Mesenteric fat pad (tissue), 1 donor: ENCODE data around the gene TEDC2. TPM values are rescaled to one million over a fixed set of nuclear protein-coding genes. Genes with fewer than 3 reads are reported as not detected.
"Not testable (repeated sequence)": the region's sequence is repeated elsewhere in the genome, so short reads cannot be mapped to it uniquely, and the experiment has no call there.

Experiments
- DNase-seq: peaks from one replicate; pipeline ENCODE4 v3.0.0-alpha.2; 2020; ENCODE audit warnings: low spot score
- total RNA-seq: library from RNA; stranded (reverse); fragmentation: NEBNext Ultra II Directional; extraction: Animal tissue kit (Norgen Biotek cat#: 25700); gene quantifications from one replicate; pipeline ENCODE4 v1.2.1, GENCODE V29; 2021
- donor health status: DM: yes; HTN: yes; CAD: no.

TEDC2 gene
- total RNA-seq, 1 donor from 2014 or later: not detected

DNA sequence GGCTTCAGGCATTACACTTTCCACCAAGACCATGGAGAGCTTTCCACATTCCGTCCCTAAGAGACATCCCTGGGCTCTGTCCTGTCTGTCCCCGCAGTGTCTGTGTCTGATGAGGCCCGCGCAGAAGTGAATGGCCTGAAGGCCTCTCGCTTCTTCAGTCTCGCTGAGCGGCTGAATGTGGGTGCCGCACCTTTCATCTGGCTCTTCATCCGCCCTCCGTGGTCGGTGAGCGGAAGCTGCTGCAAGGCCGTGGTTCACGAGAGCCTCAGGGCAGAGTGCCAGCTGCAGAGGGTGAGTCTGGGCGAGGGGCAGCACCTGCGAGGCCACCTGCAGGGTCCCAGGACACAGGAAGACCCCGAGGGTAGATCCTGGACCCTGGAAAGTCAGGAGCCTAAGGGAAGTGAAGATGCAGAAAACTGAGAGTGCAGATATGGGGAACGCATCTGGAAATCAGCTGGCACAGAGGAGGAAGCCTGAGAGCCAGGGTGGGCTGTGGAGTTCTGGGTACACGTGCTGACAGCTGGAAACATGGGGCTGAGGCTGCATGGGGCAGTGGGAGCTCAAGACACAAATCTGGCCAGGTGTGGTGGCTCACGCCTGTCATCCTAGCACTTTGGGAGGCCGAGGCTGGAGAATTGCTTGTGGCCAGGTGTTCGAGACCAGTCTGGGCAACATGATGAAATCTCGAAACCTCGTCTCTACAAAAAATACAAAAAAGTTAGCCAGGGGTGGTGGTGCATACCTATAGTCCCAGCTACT, 22.7 kb upstream of the TEDC2 start:
- DNase-seq: no peak

DNA sequence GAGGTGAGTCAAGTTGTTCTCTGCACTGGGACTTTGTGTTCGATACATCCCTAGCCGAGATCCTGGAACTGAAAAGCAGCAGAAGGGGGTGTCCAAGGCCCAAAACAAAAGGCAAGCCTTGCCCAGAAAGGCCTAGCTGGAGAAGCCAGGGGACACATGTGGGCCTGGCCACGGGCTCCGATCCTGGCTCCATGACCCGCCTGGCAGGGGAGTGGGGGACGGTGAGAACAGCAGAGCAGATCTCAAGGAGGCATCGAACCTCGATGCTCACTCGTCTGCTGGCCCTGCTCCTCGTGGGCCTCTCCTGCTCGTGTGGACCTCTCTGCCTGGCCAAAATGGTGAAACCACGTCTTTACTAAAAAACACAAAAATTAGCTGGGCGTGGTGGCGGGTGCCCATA, 21.8 kb upstream of the TEDC2 start:
- DNase-seq: no peak

DNA sequence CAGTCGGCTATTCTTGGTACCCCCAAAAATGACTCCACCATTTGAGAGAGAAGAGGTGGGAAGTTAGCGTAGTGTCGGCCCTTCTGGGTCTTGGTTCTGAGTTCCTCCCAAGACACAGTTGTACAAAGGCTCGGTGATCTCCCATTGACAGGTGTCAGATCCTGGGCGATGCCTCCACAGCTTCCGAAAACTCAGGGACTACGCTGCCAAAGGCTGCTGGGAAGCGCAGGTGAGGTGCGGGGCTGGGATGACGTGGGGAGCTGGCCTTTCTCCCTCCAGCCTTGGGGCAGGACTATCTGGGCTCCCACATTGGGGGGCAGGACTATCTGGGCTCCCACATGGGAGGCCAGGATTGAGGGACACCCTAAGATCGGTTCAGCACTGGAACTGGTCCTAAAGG, 20.3 kb upstream of the TEDC2 start:
- no peak for DNase-seq

DNA sequence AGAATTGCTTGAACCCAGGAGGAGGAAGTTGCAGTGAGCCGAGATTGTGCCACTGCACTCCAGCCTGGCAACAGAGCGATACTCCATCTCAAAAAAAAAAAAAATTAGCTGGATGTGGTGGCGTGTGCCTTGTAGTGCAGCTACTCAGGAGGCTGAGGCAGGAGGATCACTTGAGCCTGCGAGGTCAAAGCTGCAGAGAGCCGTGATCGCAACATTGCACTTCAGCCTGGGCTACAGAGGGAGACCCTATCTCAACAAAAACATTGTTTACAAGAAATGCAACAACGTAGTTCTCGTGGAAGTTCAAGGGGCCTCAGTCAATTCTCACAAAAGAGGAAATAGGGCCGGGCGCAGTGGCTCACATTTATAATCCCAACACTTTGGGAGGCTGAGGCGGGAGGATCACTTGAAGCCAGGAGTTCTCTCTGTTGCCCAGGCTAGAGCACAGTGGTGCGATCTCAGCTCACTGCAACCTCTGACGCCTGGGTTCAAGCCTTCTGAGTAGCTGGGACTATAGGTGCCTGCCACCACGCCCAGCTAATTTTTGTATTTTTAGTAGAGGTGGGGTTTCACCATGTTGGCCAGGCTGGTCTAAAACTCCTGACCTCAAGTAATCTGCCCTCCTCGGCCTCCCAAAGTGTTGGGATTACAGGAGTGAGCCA, 18.6 kb upstream of the TEDC2 start:
- DNase-seq: not testable (repeated sequence)

DNA sequence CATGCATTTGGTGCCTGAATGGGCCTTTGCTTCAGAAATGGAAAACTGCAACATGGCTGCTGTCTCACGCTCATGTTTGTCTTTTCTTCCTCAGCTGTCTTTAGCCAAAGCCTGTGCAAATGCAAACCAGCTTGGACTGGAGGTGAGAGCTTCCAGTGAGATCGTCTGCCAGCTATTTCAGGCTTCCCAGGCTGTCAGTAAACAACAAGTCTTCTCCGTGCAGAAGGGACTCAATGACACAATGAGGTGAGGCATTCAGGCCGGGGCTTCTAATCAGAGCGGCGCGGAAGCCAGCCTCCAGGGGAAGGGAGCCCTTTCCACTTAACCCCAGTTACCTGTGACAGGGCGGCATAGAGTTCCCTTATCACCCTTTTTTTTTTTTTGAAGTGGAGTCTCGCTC, 16.4 kb upstream of the TEDC2 start:
- no peak for DNase-seq

DNA sequence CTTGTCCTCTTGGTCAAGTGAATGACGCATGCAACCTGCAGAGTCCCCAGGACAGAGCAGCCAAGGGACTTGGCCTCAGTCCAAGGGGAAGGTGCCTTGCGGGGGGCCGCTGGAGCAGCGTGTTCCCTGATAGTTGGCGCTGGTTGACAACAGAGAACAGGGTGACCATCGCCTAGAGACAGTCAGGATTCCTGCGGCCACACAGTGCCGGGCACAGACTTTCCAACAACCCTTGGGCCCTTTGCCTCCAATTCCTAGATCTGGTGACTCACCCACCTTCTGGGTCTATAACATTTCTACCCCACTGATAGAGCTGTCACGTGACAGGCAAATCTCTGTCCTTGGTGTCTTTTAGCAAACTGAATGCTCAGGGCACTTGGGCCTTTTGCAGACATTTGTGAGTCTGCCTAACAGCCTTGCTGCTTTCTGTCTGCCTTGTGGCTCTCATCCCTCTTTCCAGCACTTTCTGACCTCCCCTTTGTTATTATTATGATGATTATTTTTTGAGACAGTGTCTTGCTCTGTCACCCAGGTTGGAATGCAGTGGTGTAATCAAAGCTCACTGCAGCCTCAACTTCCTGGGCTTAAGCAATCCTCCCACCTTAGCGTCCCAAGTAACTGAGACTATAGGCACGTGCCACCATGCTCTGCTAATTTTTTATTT, 11.9 kb upstream of the TEDC2 start:
- DNase-seq: no peak

DNA sequence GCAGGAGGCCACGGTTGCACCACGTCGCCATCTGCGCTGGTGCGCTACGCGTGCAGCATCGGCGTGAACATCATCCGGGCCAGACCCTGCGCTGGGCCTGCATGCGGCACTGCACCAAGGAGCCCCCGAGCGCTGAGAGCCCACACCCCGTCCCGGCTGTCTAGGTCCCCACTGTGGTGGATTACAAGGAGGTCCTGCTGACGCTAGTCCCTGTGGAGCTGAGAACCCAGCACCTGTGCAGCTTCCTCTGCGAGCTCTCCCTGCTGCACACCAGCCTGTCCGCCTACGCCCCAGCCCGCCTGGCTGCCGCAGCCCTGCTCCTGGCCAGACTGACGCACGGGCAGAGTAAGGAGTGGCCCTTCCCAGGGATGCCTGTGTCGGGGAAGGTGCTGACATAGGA, 10.8 kb upstream of the TEDC2 start:
- DNase-seq: no peak

DNA sequence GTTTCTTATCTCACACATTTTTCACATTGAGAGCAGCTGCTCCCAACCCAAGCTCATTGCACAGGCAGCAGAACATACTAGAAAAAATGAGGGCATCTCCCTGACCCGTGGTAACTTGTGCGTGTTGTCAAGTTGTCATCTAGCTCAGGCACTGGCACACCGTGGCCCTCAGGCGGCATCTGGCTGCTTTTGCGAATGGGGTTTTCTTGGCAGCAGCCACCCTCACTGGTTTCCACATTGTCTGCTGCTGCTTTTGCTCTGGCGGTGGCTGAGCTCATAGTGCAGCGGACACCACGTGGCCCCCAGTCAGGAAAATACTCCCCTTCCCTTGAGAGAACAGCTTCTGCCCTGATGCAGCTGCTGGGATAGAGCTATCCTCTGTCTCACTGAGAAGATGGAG, 9.4 kb upstream of the TEDC2 start:
- no peak for DNase-seq

DNA sequence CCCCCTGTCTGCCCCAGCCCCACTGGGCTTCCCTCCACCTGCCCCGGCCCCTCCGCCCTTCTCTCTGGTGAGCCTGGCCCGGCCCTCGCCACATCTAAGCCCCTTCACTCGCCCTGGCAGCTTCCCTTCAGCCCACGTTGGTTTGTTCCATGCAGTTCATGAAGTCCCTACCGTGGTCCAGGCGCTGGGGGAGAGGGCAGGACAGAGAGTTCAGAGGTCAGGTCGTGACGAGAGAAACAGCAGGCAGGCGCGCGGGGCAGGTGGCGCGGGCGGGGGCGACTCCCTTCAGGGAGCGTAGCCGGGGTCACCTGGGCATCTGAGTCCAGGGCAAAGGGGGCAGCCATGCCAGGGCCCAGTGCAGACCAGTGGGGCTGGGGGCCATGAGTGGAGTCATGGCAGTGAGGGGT, 8.9 kb upstream of the TEDC2 start:
- no peak for DNase-seq

DNA sequence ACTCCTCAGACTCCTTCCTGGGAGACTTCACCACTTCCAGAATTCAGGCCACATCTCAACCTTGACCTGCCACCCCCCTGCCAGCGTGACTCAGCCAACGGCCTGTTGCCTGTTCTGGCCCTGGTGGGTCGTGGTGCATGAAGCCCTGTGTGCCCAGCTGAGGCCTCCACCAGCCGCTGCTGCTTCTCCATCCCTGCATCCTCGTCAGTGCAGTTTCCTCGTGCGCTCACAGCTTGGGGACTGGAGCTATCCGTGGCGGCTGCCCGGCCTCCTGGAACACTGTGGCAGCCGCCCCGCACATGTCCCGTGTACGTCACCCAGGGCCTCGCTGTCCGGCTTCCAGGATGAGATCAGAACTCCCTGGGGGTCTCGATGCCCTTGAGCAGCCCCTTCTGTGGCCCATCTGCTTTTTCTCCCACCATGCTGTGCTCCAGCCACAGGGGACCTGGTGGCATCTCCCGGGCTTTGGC, 8.0 kb upstream of the TEDC2 start:
- no peak for DNase-seq

DNA sequence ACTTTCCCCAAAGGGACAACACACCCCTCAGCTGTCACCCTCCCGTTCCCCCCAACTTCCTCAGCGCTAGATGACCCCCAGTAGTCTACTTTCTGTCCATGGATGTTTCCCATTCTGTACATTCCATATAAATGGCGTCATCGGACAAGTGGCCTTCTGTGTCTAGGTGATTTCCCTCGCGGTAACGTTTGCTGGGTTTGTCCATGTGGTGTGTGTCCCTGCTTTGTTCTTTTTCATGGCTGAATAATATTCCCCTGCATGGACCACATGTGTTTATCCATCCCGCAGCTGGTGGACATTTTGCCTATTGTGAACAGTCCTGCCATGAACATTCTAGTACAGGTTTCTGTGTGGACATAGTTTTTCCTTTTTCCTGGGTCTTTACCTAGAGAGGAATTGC, 7.3 kb upstream of the TEDC2 start:
- no peak for DNase-seq

DNA sequence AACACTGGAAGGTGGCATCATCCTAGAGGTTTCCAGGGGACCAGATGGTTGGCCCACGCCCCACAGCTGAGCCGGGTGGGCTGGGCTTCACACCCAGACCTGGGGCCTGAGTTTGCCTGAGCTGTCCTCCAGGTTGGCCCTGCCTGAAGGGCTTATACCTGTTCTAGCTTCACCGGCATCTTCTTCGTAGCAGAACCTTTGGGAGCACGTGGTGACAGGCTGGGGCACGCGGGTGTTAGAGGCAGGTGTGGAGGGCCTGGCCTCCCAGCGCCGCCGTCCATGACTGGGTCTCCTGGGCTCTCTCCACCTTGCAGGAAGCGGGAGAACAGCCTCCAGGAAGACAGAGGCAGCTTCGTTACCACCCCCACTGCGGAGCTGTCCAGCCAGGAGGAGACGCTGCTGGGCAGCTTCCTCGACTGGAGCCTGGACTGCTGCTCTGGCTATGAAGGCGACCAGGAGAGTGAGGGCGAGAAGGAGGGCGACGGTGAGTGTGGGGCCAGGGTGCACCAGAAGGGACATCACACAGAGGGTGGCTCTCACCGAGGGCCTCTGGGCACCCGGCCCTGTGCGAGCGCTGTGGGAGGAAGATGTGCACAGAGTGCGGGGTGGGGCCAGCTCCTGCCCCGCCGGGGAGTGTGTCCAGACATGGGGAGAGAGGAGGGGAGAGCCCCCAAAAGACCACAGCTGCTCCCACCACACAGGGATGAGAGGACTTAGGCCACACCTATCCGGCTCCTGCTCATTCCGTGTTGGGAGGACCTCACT, 4.6 kb upstream of the TEDC2 start:
- no peak for DNase-seq

DNA sequence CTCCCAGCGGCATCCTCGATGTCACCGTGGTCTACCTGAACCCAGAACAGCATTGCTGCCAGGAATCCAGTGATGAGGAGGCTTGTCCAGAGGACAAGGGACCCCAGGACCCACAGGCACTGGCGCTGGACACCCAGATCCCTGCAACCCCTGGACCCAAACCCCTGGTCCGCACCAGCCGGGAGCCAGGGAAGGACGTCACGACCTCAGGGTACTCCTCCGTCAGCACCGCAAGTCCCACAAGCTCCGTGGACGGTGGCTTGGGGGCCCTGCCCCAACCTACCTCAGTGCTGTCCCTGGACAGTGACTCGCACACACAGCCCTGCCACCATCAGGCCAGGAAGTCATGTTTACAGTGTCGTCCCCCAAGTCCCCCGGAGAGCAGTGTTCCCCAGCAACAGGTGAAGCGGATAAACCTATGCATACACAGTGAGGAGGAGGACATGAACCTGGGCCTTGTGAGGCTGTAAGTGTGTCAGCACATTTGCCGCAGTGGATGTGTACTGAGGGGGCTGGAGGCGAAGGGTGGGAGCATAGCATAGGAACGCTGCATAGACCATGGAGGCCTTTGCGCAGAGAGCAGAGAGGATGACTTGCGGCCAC, 3.3 kb upstream of the TEDC2 start:
- DNase-seq: no peak

DNA sequence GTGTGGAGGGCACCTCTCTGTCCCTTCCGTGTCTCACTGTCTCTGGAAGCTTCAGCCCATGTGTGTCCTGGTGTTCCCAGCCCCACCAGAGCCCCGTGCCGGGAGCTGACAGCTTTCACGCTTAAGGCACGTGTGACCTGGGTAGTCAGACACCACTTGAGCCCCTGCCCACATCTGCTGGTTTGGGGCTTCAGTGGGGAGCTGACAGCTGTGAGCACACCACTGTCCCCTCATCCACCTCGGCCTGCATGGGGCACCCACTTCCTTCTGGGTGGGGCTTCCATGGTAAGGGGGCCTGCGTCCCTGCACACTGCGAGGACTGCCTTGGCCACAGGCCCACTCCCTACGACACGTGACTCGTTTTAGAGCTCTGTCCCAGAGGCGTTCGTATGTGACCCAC, 2.6 kb upstream of the TEDC2 start:
- no peak for DNase-seq

DNA sequence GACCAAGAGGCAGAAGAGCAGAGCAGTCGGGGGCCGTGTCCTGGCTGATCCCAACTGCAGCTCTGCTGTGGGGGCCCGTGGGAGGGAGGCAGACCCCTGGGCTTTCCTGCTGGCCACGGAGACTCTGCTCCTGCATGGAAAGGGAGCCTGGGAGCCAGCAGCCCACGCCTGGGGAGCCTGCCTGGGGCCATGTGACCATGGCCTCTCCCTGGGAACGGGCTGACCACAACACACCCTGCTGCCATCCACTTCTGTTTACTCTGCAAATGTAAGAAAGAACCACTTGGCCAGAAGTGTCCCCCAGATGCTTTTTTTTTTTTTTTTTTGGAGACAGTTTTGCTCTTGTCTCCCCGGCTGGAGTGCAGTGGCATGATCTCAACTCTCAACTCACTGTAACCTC, 2.0 kb upstream of the TEDC2 start:
- DNase-seq: no peak

DNA sequence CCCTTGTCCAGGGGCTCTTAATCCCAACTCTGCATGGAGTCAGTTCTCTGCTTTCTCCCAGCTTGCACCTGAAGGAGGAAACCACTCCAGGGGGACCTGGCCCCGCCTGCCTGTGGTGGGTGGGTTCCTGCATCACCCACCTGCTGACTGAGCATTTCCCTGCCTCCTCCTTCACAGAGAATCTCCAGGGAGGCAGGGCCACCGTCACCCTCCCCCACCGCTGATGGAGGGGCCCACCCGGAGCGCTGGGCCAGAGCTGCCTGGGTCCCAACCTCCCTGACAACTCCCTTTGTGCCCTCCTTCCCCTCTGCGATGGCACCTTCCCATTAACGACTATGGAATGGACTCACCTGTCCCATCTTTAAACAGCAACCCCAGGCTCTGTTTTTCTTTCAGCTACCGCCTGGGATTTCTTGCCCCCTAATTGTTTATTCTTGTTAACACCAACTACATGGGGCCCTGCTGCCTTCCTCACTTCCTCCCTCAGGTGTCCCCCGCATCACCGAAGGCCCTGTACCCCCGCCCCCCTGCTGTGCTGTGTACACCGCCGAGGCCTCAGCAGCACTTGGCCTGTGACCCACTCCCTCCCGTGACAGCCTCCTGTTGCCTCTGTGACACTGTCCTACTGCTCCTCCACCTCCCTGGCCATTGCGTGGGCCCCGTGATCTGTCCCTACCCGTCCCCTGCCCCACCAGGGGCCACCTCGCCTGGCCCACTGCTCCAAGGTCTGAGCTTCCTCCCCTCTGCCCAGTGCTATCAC, 842 bp upstream of the TEDC2 start:
- DNase-seq: no peak

DNA sequence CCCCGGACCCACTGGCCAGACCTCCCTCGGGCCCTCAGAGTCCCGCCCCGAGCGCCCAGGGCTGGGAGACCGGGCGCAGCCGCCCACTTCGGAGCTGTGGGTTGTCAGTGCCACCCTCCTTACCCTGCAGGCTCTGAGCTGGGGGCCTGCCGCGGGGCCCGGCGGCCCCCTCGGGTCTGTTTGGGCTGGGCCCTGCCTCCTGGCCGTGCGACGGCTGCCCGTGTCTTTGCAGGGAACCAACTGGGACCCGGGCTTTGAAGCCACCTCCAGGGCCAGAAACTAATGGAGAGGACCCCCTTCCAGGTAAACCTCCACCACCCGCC, 443 bp downstream of the TEDC2 start:
- DNase-seq: no peak

DNA sequence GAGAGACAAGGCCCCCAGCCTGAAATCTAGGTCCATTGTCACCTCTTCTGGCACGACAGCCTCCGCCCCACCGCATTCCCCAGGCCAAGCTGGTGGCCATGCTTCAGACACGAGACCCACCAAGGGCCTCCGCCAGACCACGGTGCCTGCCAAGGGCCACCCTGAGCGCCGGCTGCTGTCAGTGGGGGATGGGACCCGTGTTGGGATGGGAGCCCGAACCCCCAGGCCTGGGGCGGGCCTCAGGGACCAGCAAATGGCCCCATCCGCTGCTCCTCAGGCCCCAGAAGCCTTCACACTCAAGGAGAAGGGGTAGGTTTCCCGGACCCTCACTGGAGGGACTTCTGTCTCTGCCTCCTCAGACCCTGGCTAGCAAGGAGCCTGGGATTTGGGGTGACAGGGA, 1.0 kb downstream of the TEDC2 start:
- no peak for DNase-seq

DNA sequence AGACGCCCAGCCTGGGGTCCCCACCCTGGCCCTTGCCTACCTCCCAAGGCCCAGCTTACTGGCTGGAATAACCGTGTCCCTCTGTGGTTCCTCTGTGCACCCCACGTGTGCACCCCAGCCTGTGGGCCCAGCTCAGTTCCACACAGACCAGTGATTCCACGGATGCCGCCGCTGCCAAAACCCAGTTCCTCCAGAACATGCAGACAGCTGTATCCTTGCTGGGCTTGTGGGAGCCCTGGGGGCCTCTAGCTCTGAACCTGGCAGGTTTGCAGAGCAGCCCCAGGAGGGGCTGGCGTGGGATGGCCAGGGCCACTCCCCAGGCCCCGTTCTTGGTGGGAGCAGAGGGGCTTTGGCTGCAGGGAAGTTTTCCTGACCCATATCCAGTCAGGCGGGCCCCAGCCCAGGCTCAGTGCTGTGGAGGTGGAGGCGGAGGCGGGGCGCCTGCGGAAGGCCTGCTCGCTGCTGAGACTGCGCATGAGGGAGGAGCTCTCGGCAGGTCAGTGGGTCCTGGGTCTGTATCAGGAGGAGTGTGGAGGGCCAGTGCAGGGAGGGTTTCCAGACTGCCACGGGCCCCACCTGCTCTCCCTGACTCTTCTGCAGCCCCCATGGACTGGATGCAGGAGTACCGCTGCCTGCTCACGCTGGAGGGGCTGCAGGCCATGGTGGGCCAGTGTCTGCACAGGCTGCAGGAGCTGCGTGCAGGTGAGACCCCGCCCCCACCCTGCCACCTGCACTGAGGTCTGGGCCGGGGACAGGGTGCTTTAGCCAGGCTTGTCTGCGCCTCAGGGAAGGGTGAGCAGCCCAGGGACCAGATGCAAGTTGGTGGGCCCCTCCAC, 2.3 kb downstream of the TEDC2 start:
- DNase-seq: no peak

DNA sequence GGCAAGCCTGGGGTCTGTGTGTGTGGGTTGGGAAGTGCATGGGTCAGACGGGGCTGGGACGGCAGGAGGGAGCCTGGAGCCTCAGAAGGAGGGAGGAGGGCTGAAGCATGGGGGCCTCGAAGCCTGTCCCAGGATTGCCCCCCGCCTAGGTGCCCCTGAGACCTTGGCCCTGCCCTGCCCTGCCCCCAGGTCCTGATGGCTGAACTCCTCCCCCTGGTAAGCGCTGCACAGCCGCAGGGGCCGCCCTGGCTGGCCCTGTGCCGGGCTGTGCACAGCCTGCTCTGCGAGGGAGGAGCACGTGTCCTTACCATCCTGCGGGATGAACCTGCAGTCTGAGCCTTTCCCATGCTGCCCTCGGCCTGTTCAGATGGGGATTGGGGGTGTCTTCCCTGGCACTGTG, 4.4 kb downstream of the TEDC2 start:
- no peak for DNase-seq
